Endodermal cell (in vitro differentiated cells): ENCODE results near the gene SRRT. TPM values are rescaled to one million over a fixed set of nuclear protein-coding genes. Genes with fewer than 3 reads are reported as not detected.
A peak's percentile ranks its signal among the peaks of the same experiment; 100 is the strongest.

Experiments
- DNase-seq: peaks from one replicate; pipeline ENCODE4 v3.0.0-alpha.2; 2017
- H3K27ac ChIP-seq: 2 replicates; pipeline ENCODE4 v1.5.1; 2013; ENCODE audit warnings: mild to moderate bottlenecking, low read depth, low read length, moderate library complexity
- H3K27me3 ChIP-seq: 2 replicates; pipeline ENCODE4 v1.6.1; 2013; ENCODE audit warnings: mild to moderate bottlenecking, low read length, moderate library complexity; ENCODE audit not compliant: insufficient read depth, control insufficient read depth, poor library complexity, severe bottlenecking
- H3K36me3 ChIP-seq: 2 replicates; pipeline ENCODE4 v1.7.0; 2013; ENCODE audit warnings: mild to moderate bottlenecking, low read length, moderate library complexity; ENCODE audit not compliant: control insufficient read depth, insufficient read depth
- H3K4me1 ChIP-seq: one replicate; pipeline ENCODE4 v1.7.0; 2013; ENCODE audit warnings: low read length; ENCODE audit not compliant: control insufficient read depth, insufficient read depth
- H3K4me3 ChIP-seq: 2 replicates; pipeline ENCODE4 v1.5.1; 2013; ENCODE audit warnings: mild to moderate bottlenecking, low read length, moderate library complexity
- H3K9ac ChIP-seq: 2 replicates; pipeline ENCODE4 v1.6.1; 2013; ENCODE audit warnings: mild to moderate bottlenecking, low read length, moderate library complexity; ENCODE audit not compliant: poor library complexity, severe bottlenecking; ENCODE audit errors: extremely low read depth
- H3K9me3 ChIP-seq: 2 replicates; pipeline ENCODE4 v1.6.1; 2013; ENCODE audit warnings: mild to moderate bottlenecking, low read length, moderate library complexity; ENCODE audit not compliant: control insufficient read depth
- H3K27ac Mint-ChIP-seq: 2 replicates; pipeline ENCODE4 v1.8.0; 2020; ENCODE audit warnings: mixed read lengths
- H3K27me3 Mint-ChIP-seq: 2 replicates; pipeline ENCODE4 v1.8.0; 2021; ENCODE audit warnings: mild to moderate bottlenecking, mixed read lengths; ENCODE audit not compliant: insufficient read depth
- H3K36me3 Mint-ChIP-seq: 2 replicates; pipeline ENCODE4 v1.8.0; 2020; ENCODE audit warnings: low read depth, mixed read lengths
- H3K4me1 Mint-ChIP-seq: 2 replicates; pipeline ENCODE4 v1.8.0; 2020; ENCODE audit warnings: mixed read lengths
- H3K4me3 Mint-ChIP-seq: 2 replicates; pipeline ENCODE4 v1.8.0; 2020; ENCODE audit warnings: mild to moderate bottlenecking, moderate library complexity, mixed read lengths
- H3K9me3 Mint-ChIP-seq: 2 replicates; pipeline ENCODE4 v1.8.0; 2020; ENCODE audit warnings: mild to moderate bottlenecking, mixed read lengths
- CTCF ChIP-seq: fragments of 200-600 bp; sonication (generic); conservative IDR thresholded peaks from 2 replicates; pipeline ENCODE4 v1.5.0; 2021; ENCODE audit warnings: antibody characterized with exemption, mild to moderate bottlenecking
- WGBS, 2 experiments: methylation state at CpG; one replicate each; pipeline versions ENCODE4 v1.1.5 to v1.1.7; 2013; ENCODE audit warnings: missing lambda C conversion rate in 2 of 2, mixed read lengths in 1 of 2; ENCODE audit not compliant: insufficient coverage in 1 of 2, insufficient read length in 1 of 2; 5-methylcytosine and 5-hydroxymethylcytosine counted together
- total RNA-seq, 2 donors: library from RNA; stranded (reverse); fragmentation: NEBNext Ultra II Directional in 1 of 2; extraction: Animal tissue kit (Norgen Biotek cat#: 25700) in 1 of 2; gene quantifications; 2 replicates in 1 of 2; 3 replicates in 1 of 2; pipeline ENCODE4 v1.2.1, GENCODE V29; 2021

Gene SRRT
- total RNA-seq, 2 donors from 2014 or later, result 186 to 236 TPM

- Histone ChIP-seq H3K36me3 (peaks cover 2% of the 10 kb centered on the region), H3K4me3 (no peak overlapping the region), H3K4me1 (no peaks in the 10 kb centered on the region), H3K27me3 (no peaks in the 10 kb centered on the region), H3K27ac (no peak overlapping the region), H3K9me3 (no peaks in the 10 kb centered on the region), H3K9ac (no peak overlapping the region)
- Mint-ChIP-seq H3K36me3 (peaks cover 6% of the 10 kb centered on the region), H3K9me3 (peaks cover 4% of the 10 kb centered on the region), H3K4me1 (peaks cover 19% of the 10 kb centered on the region), H3K27me3 (no peaks in the 10 kb centered on the region), H3K27ac (no peak overlapping the region), H3K4me3 (peak overlapping the region; percentile 93)
- 79 to 87% methylated on average over 13 to 20 of the region's 20 CpGs for WGBS, 2 experiments
- peak; percentile 62 for DNase-seq
- no peak for TF ChIP-seq CTCF
Observed at GRCh38 chr7:100829150-100829716, 45.7 kb upstream of the SRRT start.

DNA sequence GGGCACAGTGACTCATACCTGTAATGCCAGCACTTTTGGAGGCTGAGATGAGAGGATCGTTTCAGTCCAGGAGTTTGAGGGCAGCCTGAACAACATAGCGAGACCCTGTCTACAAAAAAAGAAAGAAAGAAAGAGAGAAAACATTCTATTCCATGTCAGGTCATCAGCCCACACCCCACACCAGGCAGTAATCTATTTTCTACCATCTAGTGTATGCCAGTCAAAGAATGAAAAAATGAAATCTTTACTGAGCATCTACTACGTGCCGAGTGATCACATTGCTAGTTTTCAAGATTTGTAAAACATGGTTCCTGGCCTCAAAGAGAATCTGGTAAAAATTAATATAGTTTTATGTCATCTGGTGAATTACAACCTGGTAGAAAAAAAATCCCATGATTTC lies 44.5 kb upstream of the SRRT start:
- peaks cover 6% of the 10 kb centered on the region for H3K36me3 Mint-ChIP-seq
- no peak for DNase-seq
- Histone ChIP-seq H3K9me3 (no peaks in the 10 kb centered on the region), H3K27ac (no peak overlapping the region), H3K9ac (no peak overlapping the region), H3K27me3 (no peaks in the 10 kb centered on the region), H3K4me3 (no peak overlapping the region), H3K4me1 (no peaks in the 10 kb centered on the region), H3K36me3 (no peaks in the 10 kb centered on the region)
- peaks cover 13% of the 10 kb centered on the region for H3K4me1 Mint-ChIP-seq
- H3K9me3 Mint-ChIP-seq, result peaks cover 7% of the 10 kb centered on the region
- no peaks in the 10 kb centered on the region for H3K27me3 Mint-ChIP-seq
- whole genome bisulfite sequencing, 2 experiments, result 93 to 94% methylated on average over 2 to 4 of the region's 4 CpGs
- no peak overlapping the region for H3K27ac Mint-ChIP-seq
- H3K4me3 Mint-ChIP-seq, result no peak overlapping the region
- TF ChIP-seq CTCF, result no peak

- Histone ChIP-seq H3K27ac (no peak overlapping the region), H3K4me1 (no peaks in the 10 kb centered on the region), H3K4me3 (no peak overlapping the region), H3K36me3 (no peaks in the 10 kb centered on the region), H3K27me3 (no peaks in the 10 kb centered on the region), H3K9ac (no peak overlapping the region), H3K9me3 (no peaks in the 10 kb centered on the region)
- Mint-ChIP-seq H3K4me3 (no peak overlapping the region), H3K27me3 (no peaks in the 10 kb centered on the region), H3K36me3 (peaks cover 6% of the 10 kb centered on the region), H3K9me3 (peaks cover 7% of the 10 kb centered on the region), H3K4me1 (peaks cover 17% of the 10 kb centered on the region), H3K27ac (no peak overlapping the region)
- WGBS, 2 experiments, result 94% methylated on average over 4 of the region's 5 CpGs
- DNase-seq, result no peak
- TF ChIP-seq CTCF, result no peak
Observed at GRCh38 chr7:100832281-100832633, 42.6 kb upstream of the SRRT start.
